AG10803 (cell line): ENCODE results near the gene SH2D2A.

Source experiments
- DNase-seq: peaks from one replicate; pipeline ENCODE4 v3.0.0; 2010; ENCODE audit warnings: low read depth
- H3K4me3 ChIP-seq: 2 replicates; pipeline ENCODE4 v1.5.1; 2011; ENCODE audit warnings: mild to moderate bottlenecking, low read length, control low read depth
- CTCF ChIP-seq: conservative IDR thresholded peaks from 2 replicates; pipeline ENCODE4 v1.5.1; 2011; ENCODE audit warnings: mild to moderate bottlenecking, low read length, control low read depth, inconsistent platforms

SH2D2A gene

GRCh38 chr1:156823210-156823790 is 6.7 kb upstream of the SH2D2A start:
- H3K4me3 ChIP-seq: no peak overlapping the region
- TF ChIP-seq CTCF: no peak
- DNase-seq: no peak

DNA sequence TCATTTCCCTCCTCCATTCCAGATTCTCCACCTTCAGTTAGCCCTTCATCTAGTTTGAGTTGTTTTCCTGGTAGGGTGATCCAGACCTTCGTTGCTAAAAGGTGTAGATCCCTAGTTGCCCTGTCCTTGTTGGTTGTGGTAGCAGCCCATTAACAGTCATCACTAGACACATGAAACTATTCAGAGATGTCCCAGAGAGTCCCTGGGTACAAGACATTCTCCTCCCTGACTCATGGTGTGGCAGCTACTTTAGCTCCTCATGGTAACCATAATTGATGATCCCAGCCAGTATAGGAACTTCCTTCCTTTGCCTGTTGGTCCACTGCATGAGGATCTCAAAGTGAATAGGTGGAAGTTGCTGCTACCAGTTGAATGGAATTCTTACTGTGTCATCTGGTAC is 6.0 kb upstream of the SH2D2A start:
- TF ChIP-seq CTCF: no peak
- H3K4me3 ChIP-seq: no peak overlapping the region
- no peak for DNase-seq

- DNase-seq: peak; percentile 64
- H3K4me3 ChIP-seq: no peak overlapping the region
- no peak for TF ChIP-seq CTCF
Measured at GRCh38 chr1:156821801-156822200, 5.2 kb upstream of the SH2D2A start.

- H3K4me3 ChIP-seq: no peak overlapping the region
- TF ChIP-seq CTCF: no peak
- DNase-seq: no peak
Measured at GRCh38 chr1:156815961-156816422, 656 bp downstream of the SH2D2A start.

DNA sequence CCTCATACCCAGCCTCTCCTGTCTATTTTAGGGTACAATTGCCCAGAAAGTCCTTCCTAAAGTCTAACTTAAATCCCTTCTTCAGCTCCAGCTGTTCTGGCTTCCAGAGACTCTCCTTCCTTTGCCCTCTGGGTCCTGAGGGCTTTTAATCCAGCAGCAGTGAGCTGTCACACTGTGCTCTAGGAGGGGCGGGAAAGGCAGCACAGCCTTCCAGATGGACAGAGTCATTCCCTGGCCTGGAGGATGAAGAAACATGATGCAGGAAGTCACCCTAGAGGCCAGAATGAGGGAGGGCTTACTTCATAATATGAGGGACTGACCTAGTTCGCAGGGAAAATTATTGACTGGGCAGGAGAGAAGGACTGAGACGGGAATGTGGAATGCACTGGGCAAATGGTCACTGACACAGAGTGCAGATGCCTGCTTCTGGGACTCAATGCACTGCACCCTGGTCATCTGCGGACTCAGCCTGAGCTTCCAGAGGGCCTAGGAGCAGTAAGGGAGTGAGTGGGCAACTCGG is 1.3 kb downstream of the SH2D2A start:
- H3K4me3 ChIP-seq: no peak overlapping the region
- TF ChIP-seq CTCF: peak; percentile 8; the same call in 1 of the 2 replicates
- DNase-seq: peak; percentile 75

GRCh38 chr1:156814571-156815260 is 1.9 kb downstream of the SH2D2A start:
- H3K4me3 ChIP-seq: no peak overlapping the region
- DNase-seq: no peak
- TF ChIP-seq CTCF: no peak
